WTC11 (cell line): ENCODE measurements around the gene KIF27.
"Not testable (repeated sequence)": the region's sequence is repeated elsewhere in the genome, so short reads cannot be mapped to it uniquely, and the experiment has no call there.

Source experiments
- ATF3 ChIP-seq: sonication (generic); formaldehyde crosslinking; conservative IDR thresholded peaks from 2 replicates; pipeline ENCODE4 v1.8.1; 2022; ENCODE audit warnings: mild to moderate bottlenecking, missing genetic modification reagents
- CTCF ChIP-seq: fragments of 200-600 bp; IDR thresholded peaks from 2 replicates; pipeline ENCODE4 v1.8.0; 2022; ENCODE audit warnings: antibody characterized with exemption
- E2F1 ChIP-seq: sonication (generic); formaldehyde crosslinking; IDR thresholded peaks from 2 replicates; pipeline ENCODE4 v1.8.0; 2022; ENCODE audit warnings: mild to moderate bottlenecking, missing genetic modification reagents
- NFATC4 ChIP-seq: fragments of 250-450 bp; sonication (Bioruptor Pico); IDR thresholded peaks from 2 replicates; pipeline ENCODE4 v1.9.0; 2021; ENCODE audit warnings: mild to moderate bottlenecking
- NFYB ChIP-seq: sonication (generic); formaldehyde crosslinking; conservative IDR thresholded peaks from 2 replicates; pipeline ENCODE4 v1.8.0; 2022; ENCODE audit warnings: low read depth, missing genetic modification reagents
- ZNF396 ChIP-seq: fragments of 250-450 bp; sonication (Bioruptor Pico); IDR thresholded peaks from 2 replicates; pipeline ENCODE4 v1.8.0; 2021; ENCODE audit warnings: mild to moderate bottlenecking, moderate library complexity, borderline replicate concordance
- ZNF512 ChIP-seq: sonication (generic); formaldehyde crosslinking; IDR thresholded peaks from 2 replicates; pipeline ENCODE4 v1.8.1; 2022; ENCODE audit warnings: missing genetic modification reagents, borderline replicate concordance

- TF ChIP-seq CTCF; NFATC4; NFYB; ZNF396 (CRISPR knock-in tag); ZNF512 (CRISPR knock-in tag); E2F1 (CRISPR knock-in tag); ATF3 (CRISPR knock-in tag): not testable (repeated sequence)
Observed at GRCh38 chr9:83900615-83901014, 20.6 kb downstream of the KIF27 start.
